GM19035 (cell line): ENCODE results near the gene ENPEP.
A peak's percentile ranks its signal among the peaks of the same experiment; 100 is the strongest.

Experiments used
- ATAC-seq: cut with Tn5 transposase; IDR thresholded peaks from one replicate; pipeline ENCODE4 v1.9.1; 2021; ENCODE audit not compliant: unreplicated experiment

Gene ENPEP

GRCh38 chr4:110596431-110596830 lies 120.5 kb downstream of the ENPEP start:
- ATAC-seq, result no peak

- ATAC-seq, result no peak
Measured at GRCh38 chr4:110597582-110597981, 121.6 kb downstream of the ENPEP start.

GRCh38 chr4:110602061-110602460 lies 126.1 kb downstream of the ENPEP start:
- ATAC-seq, result no peak

GRCh38 chr4:110605077-110605476 lies 129.1 kb downstream of the ENPEP start:
- ATAC-seq, result no peak

GRCh38 chr4:110609044-110609750 lies 133.2 kb downstream of the ENPEP start:
- ATAC-seq, result no peak

GRCh38 chr4:110610620-110610939 lies 134.6 kb downstream of the ENPEP start:
- ATAC-seq, result no peak

- peak; percentile 75 for ATAC-seq
Measured at GRCh38 chr4:110610940-110611831, 135.2 kb downstream of the ENPEP start.

- no peak for ATAC-seq
Measured at GRCh38 chr4:110611968-110612447, 136.1 kb downstream of the ENPEP start.

GRCh38 chr4:110612631-110613269 lies 136.8 kb downstream of the ENPEP start:
- no peak for ATAC-seq

GRCh38 chr4:110613745-110614144 lies 137.8 kb downstream of the ENPEP start:
- ATAC-seq, result no peak

GRCh38 chr4:110614173-110614963 lies 138.4 kb downstream of the ENPEP start:
- no peak for ATAC-seq
